AG08395 (cell line): Measurements from ENCODE around the gene TMEM242.

ENCODE experiments used
- DNase-seq: peaks from one replicate; pipeline ENCODE4 v3.0.0; 2012; ENCODE audit warnings: mixed read lengths, low spot score

The TMEM242 gene

DNA sequence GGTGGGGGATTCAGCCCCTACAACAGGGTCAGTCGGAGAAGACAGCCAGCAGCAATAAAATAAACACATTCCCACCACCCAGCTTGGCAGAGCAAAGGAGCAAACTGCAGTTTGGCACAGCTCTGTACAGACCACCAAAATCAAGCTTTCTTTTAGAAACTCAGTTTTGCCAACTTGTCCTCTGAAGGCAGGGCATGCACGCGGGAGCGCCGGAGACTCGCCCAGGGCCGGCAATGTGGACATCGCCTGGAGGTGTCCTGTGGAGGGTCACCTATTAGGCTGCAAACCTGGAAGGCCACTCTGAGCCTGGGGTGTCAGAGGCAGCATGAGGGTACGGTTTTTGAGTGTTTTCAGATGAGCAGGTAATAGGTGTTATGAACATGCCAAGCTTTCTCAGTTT lies 34.7 kb downstream of the TMEM242 start:
- DNase-seq: no peak

- DNase-seq: no peak
Observed at GRCh38 chr6:157287923-157288322, 35.4 kb downstream of the TMEM242 start.

DNA sequence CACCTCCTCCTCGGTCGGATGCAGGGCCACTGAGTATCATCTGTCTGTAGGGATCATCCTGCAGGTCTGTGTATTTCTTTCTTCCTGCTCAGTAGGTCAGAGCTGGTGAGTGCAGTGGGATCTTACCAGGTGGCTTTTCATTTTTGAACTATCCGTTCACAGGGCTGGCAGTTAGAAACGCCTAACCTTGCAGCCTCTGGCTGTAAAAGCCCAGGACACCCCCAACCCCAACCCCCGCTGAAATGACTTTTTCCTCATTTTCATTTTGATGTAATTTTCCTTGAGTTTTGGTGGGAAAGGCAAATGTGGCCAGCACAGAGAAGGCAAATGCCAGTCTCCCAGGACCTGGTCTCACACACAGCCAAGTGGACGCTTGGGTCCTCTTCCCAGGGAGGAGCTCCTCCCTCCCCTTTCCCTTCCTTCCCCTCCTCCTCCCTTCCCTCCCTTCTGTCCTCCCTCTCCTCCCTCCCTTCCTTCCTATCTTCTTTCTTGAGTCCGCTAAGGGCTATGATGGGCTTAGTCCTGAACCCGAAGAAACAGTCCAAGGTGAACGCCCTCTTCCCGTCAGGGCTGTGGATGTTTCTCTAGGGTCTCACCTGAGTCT lies 36.0 kb downstream of the TMEM242 start:
- DNase-seq: no peak

GRCh38 chr6:157285422-157285779 lies 37.9 kb downstream of the TMEM242 start:
- no peak for DNase-seq

DNA sequence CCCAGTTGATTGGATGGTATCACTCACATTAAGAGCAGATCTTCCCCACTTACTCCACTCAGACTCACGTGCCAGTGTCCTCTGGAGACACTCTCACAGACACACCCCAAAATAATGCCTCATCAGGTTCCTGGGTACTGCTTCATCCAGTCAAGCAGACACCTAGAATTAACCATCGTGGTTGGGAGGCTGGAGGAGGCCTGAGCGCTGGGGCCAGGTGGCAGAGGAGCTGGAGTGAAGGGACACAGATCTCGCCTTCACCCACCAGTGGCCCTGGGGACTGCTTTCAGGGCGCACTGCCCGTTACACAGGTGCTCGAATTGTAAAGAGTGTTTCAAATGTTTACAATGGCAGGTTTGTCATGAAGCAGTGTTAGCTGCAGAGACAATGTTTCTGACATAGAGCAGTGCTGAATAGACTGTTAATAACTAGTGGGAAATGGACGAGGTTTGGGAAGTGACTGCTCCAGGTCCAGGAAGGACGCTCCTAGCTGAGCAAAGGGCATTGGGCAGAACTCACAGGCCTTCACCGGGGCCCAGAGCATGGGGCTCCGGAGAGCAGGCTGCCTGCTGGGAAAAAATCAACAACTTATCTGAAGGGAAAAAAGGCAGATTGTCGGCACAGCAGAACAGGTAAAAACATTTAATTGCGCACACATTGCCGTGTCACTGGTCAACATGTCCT lies 38.4 kb downstream of the TMEM242 start:
- no peak for DNase-seq

- no peak for DNase-seq
Observed at GRCh38 chr6:157283900-157284737, 39.2 kb downstream of the TMEM242 start.

GRCh38 chr6:157283330-157283898 lies 39.9 kb downstream of the TMEM242 start:
- no peak for DNase-seq

- no peak for DNase-seq
Observed at GRCh38 chr6:157282284-157282683, 41.0 kb downstream of the TMEM242 start.

- no peak for DNase-seq
Observed at GRCh38 chr6:157281570-157281969, 41.7 kb downstream of the TMEM242 start.

- DNase-seq: no peak
Observed at GRCh38 chr6:157280947-157281346, 42.4 kb downstream of the TMEM242 start.

GRCh38 chr6:157280157-157280556 lies 43.2 kb downstream of the TMEM242 start:
- no peak for DNase-seq

GRCh38 chr6:157278171-157278570 lies 45.1 kb downstream of the TMEM242 start:
- no peak for DNase-seq

DNA sequence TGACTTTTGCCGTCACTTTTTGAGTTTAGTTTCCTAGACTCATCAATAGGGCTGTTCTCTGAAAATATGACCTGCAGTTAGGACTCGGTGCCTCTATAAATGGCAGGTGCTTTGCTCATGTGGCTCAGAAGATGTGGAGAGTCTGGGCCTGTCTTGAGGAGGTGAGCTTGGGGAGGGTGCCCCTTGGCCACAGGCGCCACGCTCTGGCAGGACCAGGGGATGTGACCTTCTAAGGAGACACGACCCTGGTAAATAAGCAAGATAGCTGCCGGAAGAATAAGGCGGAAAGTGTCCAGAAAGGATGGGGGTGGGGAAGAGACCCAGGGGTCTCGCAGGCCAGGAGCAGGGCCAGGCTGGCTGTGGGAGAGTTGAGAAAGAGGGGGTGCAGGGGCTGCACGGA lies 46.6 kb downstream of the TMEM242 start:
- no peak for DNase-seq

DNA sequence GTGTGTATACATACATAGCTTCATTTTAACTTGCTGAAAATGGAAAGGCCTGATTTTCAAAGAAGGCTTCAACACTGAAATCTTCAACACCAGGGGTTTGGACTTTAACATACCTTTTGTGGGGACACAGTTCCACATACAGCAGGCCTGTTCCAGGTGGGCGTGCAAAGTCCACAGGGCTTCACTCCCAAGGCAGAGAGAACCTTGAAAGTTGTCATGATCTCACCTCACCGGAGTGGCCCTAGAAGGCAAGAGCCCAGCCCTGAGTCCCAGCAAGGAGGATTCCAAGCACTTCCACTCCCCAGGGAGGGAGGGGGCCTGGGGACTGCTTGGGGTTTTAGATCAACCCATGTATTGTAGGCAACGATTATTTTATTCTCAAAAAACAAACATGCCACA lies 47.2 kb downstream of the TMEM242 start:
- no peak for DNase-seq

DNA sequence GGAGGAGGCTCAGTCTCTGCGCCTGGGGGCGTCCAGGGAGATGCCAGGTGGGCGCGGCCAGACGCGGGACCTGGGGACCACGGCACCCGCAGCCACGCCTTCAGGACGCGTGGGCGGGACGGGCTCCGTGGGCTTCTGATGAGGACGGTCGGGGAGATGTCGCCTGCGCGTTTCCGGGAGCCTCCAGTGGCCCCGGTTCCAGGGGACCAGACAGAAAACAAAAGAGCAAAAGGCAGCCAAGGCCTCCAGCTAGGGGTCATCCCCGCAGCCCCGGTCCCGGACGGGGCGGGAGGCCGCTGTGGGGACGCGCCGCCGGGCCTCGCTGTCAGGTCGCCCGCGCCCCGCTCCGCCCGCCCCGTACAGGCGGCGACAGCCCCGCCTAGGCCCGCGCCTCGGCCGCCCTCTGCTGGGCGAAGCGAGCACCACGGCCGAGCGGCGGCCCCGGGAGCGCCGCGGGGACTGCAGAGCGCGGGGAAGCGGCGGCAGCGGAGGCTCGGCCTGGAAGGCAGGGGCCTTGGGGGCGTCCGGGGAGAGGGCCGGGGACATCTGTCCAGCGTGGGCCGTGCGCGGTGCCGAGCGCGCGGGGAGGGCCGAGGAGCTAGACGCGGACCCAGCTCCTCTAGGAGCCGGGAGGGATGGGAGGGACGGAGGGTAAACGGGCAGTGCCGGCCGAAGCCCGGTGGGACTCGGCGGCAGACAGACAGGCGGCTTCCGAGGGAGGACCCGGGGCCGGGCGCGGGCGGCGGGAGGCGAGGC lies 48.7 kb downstream of the TMEM242 start:
- peak; percentile 90 for DNase-seq

DNA sequence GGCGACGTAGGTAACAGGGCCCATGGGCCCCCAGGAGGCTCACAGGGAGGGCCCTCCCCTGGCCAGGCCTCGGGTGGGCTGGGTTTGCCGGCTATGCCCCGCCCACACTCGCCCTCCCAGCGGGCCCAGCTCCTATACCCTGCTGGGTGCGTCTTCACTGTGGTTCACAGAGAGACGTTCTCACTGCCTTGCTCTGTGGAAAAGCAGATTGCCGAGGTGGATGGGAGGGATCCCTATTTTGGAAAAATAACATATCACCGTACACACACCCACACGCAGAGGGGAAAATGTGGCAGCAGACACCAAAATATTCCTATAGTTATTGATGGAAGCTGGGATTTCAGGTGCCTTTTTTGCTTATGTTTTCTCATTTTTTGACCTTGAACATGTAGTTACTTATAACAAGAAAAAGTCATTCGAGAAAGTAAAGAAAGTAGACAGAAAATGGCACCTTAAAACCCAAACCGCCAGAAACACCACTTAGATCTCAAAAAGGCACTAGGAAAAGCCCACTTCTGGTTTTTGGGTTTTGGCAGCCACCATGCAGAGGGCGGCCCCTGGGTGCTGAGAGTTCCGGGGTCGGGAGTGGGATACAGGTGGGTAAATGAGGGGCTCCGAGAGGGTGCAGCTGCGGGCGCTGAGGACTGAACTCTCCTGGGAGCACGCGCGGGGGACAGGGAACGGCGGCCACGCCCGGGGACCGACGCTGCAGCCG lies 49.4 kb downstream of the TMEM242 start:
- DNase-seq: no peak

DNA sequence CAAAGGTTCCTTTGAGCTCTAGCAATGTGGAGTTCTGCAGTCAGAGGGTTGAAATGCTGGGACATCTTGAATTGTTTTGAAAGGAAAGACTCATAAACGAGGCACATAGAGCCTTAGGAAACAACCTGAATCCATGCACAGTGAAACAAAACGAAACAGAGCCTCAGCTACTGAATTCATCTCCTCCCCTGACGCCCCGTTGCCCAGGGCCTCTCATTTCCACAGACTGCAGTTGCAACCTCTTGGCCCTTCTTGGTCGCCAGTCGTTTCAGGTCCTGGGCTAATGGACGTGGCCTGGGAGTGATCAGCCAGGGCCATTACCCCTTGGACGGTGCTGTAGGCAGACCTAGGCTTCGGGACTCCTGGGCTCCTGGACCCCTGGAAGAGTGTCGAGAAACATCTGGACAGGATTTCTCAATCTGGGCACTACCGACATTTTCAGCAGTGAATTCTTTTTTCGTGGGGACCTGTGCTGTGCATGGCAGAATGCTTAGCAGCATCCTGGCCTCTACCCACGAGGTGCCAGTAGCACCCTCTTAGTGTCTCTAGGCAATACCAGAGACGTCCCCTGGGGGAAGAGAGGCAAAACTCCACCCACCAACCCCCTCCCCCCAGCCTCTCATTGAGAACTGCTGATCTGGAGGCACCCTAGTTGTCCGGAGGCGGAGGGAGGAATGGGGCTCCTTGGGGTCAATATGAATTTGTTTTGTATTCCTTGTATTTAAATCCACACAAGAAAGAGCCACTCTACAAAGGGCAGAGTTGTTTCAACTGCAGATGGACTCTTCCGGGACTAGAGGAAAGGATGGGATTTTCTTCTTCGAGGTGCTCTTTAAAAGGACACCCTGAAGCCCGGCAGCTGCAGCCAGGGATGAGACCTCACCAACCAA lies 50.2 kb downstream of the TMEM242 start:
- no peak for DNase-seq

DNA sequence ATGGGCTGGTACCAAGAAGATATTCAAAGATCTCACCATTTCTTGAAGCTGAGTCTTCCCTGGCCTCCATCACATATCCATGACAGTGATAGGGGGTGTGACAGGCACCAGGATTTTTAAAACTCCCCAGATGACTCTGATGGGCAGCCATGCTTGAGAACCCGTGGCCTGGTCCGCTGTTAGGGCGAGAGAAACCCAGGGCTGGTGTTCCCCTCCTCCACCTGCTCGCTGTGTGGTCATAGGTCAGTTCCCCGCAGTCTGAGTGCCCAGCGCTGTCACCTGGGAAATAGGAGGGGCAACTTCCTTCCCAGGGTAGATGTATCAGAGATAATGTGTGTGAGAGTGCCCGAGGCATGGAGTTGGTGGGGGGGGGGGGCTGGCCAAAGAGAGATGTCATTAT lies 50.9 kb downstream of the TMEM242 start:
- DNase-seq: no peak

DNA sequence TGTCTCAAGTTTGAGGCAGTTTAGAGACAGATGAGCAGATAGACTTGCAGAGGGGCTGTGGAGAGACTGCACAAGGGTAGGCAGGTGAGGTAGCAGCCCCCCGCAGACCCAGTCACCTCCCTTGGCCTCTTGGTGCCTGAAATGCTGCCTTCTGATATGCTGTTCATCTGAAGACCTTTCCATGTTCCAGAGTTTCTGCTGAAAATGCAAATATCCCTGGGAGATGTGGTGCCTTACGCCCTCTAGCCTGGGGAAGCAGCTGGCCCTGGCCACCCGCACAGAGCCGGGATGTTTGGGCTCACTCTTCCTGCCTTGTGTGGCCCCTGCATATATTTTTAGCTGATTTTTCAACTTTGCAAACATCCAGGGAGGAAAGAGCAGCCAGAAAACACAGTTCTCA lies 51.4 kb downstream of the TMEM242 start:
- no peak for DNase-seq

GRCh38 chr6:157271441-157271840 lies 51.9 kb downstream of the TMEM242 start:
- DNase-seq: no peak
